H9 (cell line): ENCODE data around the gene S100A7A. TPM values are rescaled to one million over a fixed set of nuclear protein-coding genes. Genes with fewer than 3 reads are reported as not detected.

ENCODE experiments used
- DNase-seq: peaks from one replicate; pipeline ENCODE4 v3.0.0-alpha.2; 2017
- H2AFZ ChIP-seq: one replicate; pipeline ENCODE4 v1.6.1; 2013; ENCODE audit warnings: mild to moderate bottlenecking, low read length, control low read depth, moderate library complexity
- H2AK5ac ChIP-seq: 2 replicates; pipeline ENCODE4 v1.6.1; 2013; ENCODE audit warnings: low read length, control low read depth, mixed read lengths; ENCODE audit not compliant: insufficient read length
- H2BK120ac ChIP-seq: one replicate; pipeline ENCODE4 v1.6.1; 2013; ENCODE audit warnings: low read depth, mild to moderate bottlenecking, low read length, control low read depth, inconsistent platforms; ENCODE audit not compliant: poor library complexity, severe bottlenecking
- H2BK12ac ChIP-seq: 2 replicates; pipeline ENCODE4 v1.6.1; 2013; ENCODE audit warnings: low read length, control low read depth, mixed read lengths, low read depth; ENCODE audit not compliant: insufficient read length
- H2BK15ac ChIP-seq: 2 replicates; pipeline ENCODE4 v1.6.1; 2013; ENCODE audit warnings: low read depth, low read length, control low read depth
- H2BK20ac ChIP-seq: one replicate; pipeline ENCODE4 v1.6.1; 2013; ENCODE audit warnings: low read depth, mild to moderate bottlenecking, low read length, control low read depth, inconsistent platforms; ENCODE audit not compliant: poor library complexity, severe bottlenecking
- H2BK5ac ChIP-seq: 2 replicates; pipeline ENCODE4 v1.6.1; 2013; ENCODE audit warnings: low read length, control low read depth, mixed read lengths; ENCODE audit not compliant: insufficient read length
- H3K14ac ChIP-seq: 2 replicates; pipeline ENCODE4 v1.6.1; 2013; ENCODE audit warnings: low read length, control low read depth; ENCODE audit not compliant: insufficient read depth
- H3K18ac ChIP-seq: 2 replicates; pipeline ENCODE4 v1.6.1; 2013; ENCODE audit warnings: low read depth, mild to moderate bottlenecking, mixed read lengths, low read length, control low read depth; ENCODE audit not compliant: insufficient read length
- H3K23ac ChIP-seq: 2 replicates; pipeline ENCODE4 v1.6.1; 2013; ENCODE audit warnings: low read length, control low read depth, mixed read lengths, low read depth; ENCODE audit not compliant: insufficient read length
- H3K23me2 ChIP-seq: 2 replicates; pipeline ENCODE4 v1.6.1; 2013; ENCODE audit warnings: low read depth, mild to moderate bottlenecking, mixed read lengths, low read length, control low read depth; ENCODE audit not compliant: insufficient read length, poor library complexity, severe bottlenecking
- H3K27ac ChIP-seq: 2 replicates; pipeline ENCODE4 v1.5.1; 2013; ENCODE audit warnings: low read length, control low read depth, mixed read lengths, low read depth; ENCODE audit not compliant: insufficient read length
- H3K27me3 ChIP-seq: 2 replicates; pipeline ENCODE4 v1.6.1; 2013; ENCODE audit warnings: low read length, control low read depth, inconsistent platforms; ENCODE audit not compliant: insufficient read depth
- H3K4ac ChIP-seq: 2 replicates; pipeline ENCODE4 v1.6.1; 2013; ENCODE audit warnings: low read depth, mild to moderate bottlenecking, control low read depth, inconsistent platforms, low read length, moderate library complexity
- H3K4me1 ChIP-seq: 2 replicates; pipeline ENCODE4 v1.6.1; 2013; ENCODE audit warnings: low read length, control low read depth, inconsistent platforms; ENCODE audit not compliant: insufficient read depth
- H3K4me2 ChIP-seq: 2 replicates; pipeline ENCODE4 v1.6.1; 2013; ENCODE audit warnings: low read length, control low read depth, mixed read lengths; ENCODE audit not compliant: insufficient read length, insufficient read depth
- H3K56ac ChIP-seq: 2 replicates; pipeline ENCODE4 v1.6.1; 2013; ENCODE audit warnings: low read depth, mild to moderate bottlenecking, mixed read lengths, low read length, control low read depth; ENCODE audit not compliant: insufficient read length
- H3K79me1 ChIP-seq: 2 replicates; pipeline ENCODE4 v1.6.1; 2013; ENCODE audit warnings: low read depth, mild to moderate bottlenecking, moderate library complexity, low read length, control low read depth, inconsistent platforms; ENCODE audit not compliant: insufficient read depth, poor library complexity, severe bottlenecking
- H3K79me2 ChIP-seq: 2 replicates; pipeline ENCODE4 v1.6.1; 2013; ENCODE audit warnings: low read length, control low read depth, inconsistent platforms; ENCODE audit not compliant: insufficient read depth
- H3K9ac ChIP-seq: 2 replicates; pipeline ENCODE4 v1.6.1; 2013; ENCODE audit warnings: low read length, control low read depth, mixed read lengths; ENCODE audit not compliant: insufficient read length; ENCODE audit errors: extremely low read depth
- H3K9me3 ChIP-seq: one replicate; pipeline ENCODE4 v1.6.1; 2013; ENCODE audit warnings: low read depth, low read length, inconsistent platforms; ENCODE audit not compliant: control insufficient read depth
- H3T11ph ChIP-seq: one replicate; pipeline ENCODE4 v1.6.1; 2013; ENCODE audit warnings: mild to moderate bottlenecking, low read length, control low read depth, inconsistent platforms
- H4K20me1 ChIP-seq: one replicate; pipeline ENCODE4 v1.6.1; 2013; ENCODE audit not compliant: control insufficient read depth, insufficient read length, insufficient read depth
- H4K5ac ChIP-seq: 2 replicates; pipeline ENCODE4 v1.6.1; 2013; ENCODE audit warnings: low read depth, mild to moderate bottlenecking, mixed read lengths, low read length, control low read depth; ENCODE audit not compliant: insufficient read length
- H4K8ac ChIP-seq: replicated peaks from 2 replicates; pipeline ENCODE4 v1.6.1; 2013; ENCODE audit warnings: low read length, control low read depth, mixed read lengths, low read depth; ENCODE audit not compliant: insufficient read length
- H4K91ac ChIP-seq: 2 replicates; pipeline ENCODE4 v1.6.1; 2013; ENCODE audit warnings: low read depth, mild to moderate bottlenecking, moderate library complexity, mixed read lengths, low read length, control low read depth; ENCODE audit not compliant: insufficient read length
- H3K27ac Mint-ChIP-seq, 3 experiments: 2 replicates in 2 of 3; 3 replicates in 1 of 3; pipeline ENCODE4 v1.8.0; 2020 to 2021; ENCODE audit warnings: mixed read lengths in 3 of 3, mild to moderate bottlenecking in 1 of 3, moderate library complexity in 1 of 3
- H3K27me3 Mint-ChIP-seq: 2 replicates; pipeline ENCODE4 v1.8.0; 2021; ENCODE audit warnings: low read depth, mild to moderate bottlenecking, moderate library complexity, mixed read lengths
- H3K36me3 Mint-ChIP-seq, 3 experiments: 2 replicates in 2 of 3; 3 replicates in 1 of 3; pipeline ENCODE4 v1.8.0; 2020 to 2021; ENCODE audit warnings: low read depth in 3 of 3, mixed read lengths in 3 of 3; ENCODE audit not compliant: insufficient read depth in 1 of 3
- H3K4me1 Mint-ChIP-seq, 2 experiments: 2 replicates each; pipeline ENCODE4 v1.8.0; 2020; ENCODE audit warnings: mixed read lengths in 2 of 2
- H3K4me3 Mint-ChIP-seq, 2 experiments: 2 replicates in 1 of 2; 3 replicates in 1 of 2; pipeline ENCODE4 v1.8.0; 2020 to 2021; ENCODE audit warnings: mild to moderate bottlenecking in 2 of 2, mixed read lengths in 2 of 2, moderate library complexity in 1 of 2
- H3K9me3 Mint-ChIP-seq, 2 experiments: 2 replicates in 1 of 2; 3 replicates in 1 of 2; pipeline ENCODE4 v1.8.0; 2020; ENCODE audit warnings: mild to moderate bottlenecking in 2 of 2, mixed read lengths in 2 of 2, moderate library complexity in 1 of 2
- WGBS: extraction: QIAGEN DNeasy Blood & Tissue Kit; methylation state at CpG from one replicate; pipeline ENCODE4 v1.1.7; 2013; ENCODE audit warnings: missing lambda C conversion rate, low lambda C conversion rate, mixed read lengths; ENCODE audit not compliant: insufficient read length; ENCODE audit errors: extremely low coverage; 5-methylcytosine and 5-hydroxymethylcytosine counted together
- total RNA-seq: library from RNA; stranded (reverse); gene quantifications from 2 replicates; pipeline ENCODE4 v1.2.1, GENCODE V29; 2021
- TF ChIP-seq, protein P1 (sequence below): fragments of 200-600 bp; sonication (generic); conservative IDR thresholded peaks from 3 replicates; pipeline ENCODE4 v1.8.0; 2021; ENCODE audit warnings: antibody characterized with exemption, mild to moderate bottlenecking

The S100A7A gene
- total RNA-seq, 1 experiment from 2014 or later, result not detected

DNA sequence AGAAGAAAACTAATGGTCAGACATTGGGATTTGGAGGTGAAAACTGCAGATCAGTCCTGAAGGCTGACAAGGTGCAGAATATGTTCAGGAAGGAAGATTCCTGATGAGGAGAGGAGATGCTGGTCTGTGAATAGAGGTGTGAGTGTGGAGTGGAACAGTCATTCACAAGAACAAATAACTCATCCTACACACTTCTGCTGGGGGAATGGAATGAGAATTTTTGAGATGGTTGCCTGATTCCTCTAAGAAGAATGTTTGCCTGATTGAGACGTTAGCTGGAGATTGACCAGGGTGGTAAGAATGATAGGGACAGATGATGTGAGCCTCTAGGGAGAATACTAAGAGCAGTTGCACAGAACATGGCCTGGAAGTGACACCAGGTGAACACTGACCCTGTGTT is 40.1 kb downstream of the S100A7A start:
- Histone ChIP-seq H4K20me1 (no peaks in the 10 kb centered on the region), H3K56ac (no peak overlapping the region), H3T11ph (no peak overlapping the region), H2AFZ (no peak overlapping the region), H3K4me2 (no peak overlapping the region), H4K91ac (no peak overlapping the region), H3K27ac (no peak overlapping the region), H2BK12ac (no peak overlapping the region), H3K9me3 (no peaks in the 10 kb centered on the region), H3K9ac (no peak overlapping the region), H3K14ac (no peak overlapping the region), H2BK120ac (no peak overlapping the region), H3K23ac (no peak overlapping the region), H3K23me2 (no peaks in the 10 kb centered on the region), H4K5ac (no peak overlapping the region), H2AK5ac (no peak overlapping the region), H3K79me1 (no peaks in the 10 kb centered on the region), H4K8ac (no peak overlapping the region), H3K18ac (no peak overlapping the region), H2BK20ac (no peak overlapping the region), H3K79me2 (no peaks in the 10 kb centered on the region), H3K27me3 (no peaks in the 10 kb centered on the region), H2BK15ac (no peak overlapping the region), H3K4ac (no peak overlapping the region), H2BK5ac (no peak overlapping the region), H3K4me1 (no peaks in the 10 kb centered on the region; the same call in 1 of the 2 replicates)
- Mint-ChIP-seq H3K27me3 (peaks cover 17% of the 10 kb centered on the region), H3K9me3 (no peaks in the 10 kb centered on the region), H3K4me3 (no peak overlapping the region), H3K36me3 (no peaks in the 10 kb centered on the region), H3K27ac (no peak overlapping the region), H3K4me1 (no peaks in the 10 kb centered on the region)
- DNase-seq, result no peak
- WGBS, result no CpG with 5 or more reads among the region's 1 CpG
- TF ChIP-seq, protein P1, sequence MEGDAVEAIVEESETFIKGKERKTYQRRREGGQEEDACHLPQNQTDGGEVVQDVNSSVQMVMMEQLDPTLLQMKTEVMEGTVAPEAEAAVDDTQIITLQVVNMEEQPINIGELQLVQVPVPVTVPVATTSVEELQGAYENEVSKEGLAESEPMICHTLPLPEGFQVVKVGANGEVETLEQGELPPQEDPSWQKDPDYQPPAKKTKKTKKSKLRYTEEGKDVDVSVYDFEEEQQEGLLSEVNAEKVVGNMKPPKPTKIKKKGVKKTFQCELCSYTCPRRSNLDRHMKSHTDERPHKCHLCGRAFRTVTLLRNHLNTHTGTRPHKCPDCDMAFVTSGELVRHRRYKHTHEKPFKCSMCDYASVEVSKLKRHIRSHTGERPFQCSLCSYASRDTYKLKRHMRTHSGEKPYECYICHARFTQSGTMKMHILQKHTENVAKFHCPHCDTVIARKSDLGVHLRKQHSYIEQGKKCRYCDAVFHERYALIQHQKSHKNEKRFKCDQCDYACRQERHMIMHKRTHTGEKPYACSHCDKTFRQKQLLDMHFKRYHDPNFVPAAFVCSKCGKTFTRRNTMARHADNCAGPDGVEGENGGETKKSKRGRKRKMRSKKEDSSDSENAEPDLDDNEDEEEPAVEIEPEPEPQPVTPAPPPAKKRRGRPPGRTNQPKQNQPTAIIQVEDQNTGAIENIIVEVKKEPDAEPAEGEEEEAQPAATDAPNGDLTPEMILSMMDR, result no peak
